GM18870 (cell line): ENCODE measurements around the gene ANKRD62.
"Not testable (repeated sequence)": the region's sequence is repeated elsewhere in the genome, so short reads cannot be mapped to it uniquely, and the experiment has no call there.

Source experiments
- ATAC-seq: cut with Tn5 transposase; IDR thresholded peaks from one replicate; pipeline ENCODE4 v1.9.1; 2021; ENCODE audit warnings: moderate library complexity; ENCODE audit not compliant: unreplicated experiment

ANKRD62 gene

DNA sequence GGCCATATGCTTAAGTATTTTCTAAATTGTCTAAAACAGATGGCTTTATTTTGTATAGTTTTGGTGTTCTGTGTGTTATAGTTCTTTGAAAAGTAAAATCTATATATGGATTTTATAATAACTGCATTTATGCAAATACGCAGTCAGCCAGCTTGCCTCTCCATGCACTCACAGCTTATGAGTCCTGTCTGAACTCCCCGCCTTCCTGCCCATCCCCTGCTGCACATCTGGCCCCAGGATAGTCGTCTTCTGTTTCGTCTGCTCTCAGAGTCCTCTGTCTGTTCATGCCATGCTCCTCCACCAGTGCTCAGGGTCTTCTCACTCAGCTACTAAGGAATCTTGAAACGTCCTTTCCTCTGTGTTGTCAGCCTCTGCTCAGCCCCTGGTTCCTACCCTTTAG lies 28.2 kb upstream of the ANKRD62 start:
- no peak for ATAC-seq

DNA sequence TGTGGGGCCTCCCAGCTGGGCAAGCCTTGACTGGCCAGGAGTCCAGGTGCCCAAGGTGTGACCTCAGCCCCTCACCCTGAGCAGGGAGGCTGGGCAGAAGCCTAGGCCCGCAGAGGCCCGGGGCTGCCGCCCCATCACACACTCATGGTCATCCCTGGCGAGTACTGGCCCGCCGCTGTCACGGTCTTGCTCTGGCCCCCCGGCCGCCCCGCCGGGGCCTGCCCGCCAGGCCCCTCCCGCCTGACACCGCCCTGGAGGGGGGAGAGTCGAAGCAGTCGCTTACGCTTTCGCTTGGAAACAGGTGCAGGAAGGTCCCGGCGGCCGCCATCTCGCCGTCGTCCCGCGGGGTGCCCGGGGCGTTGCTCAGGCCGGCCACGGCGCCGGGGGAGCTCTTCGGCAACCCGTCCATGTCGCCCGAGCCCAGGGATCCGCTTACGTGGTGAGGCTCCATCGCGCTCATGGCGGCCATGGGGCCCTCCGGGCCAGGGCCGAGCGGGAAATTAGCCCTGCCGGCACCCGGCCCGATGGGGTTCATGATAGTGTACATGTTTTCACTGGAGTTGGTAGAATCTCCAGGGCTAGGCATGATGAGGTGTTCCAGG lies 26.6 kb upstream of the ANKRD62 start:
- ATAC-seq: no peak

DNA sequence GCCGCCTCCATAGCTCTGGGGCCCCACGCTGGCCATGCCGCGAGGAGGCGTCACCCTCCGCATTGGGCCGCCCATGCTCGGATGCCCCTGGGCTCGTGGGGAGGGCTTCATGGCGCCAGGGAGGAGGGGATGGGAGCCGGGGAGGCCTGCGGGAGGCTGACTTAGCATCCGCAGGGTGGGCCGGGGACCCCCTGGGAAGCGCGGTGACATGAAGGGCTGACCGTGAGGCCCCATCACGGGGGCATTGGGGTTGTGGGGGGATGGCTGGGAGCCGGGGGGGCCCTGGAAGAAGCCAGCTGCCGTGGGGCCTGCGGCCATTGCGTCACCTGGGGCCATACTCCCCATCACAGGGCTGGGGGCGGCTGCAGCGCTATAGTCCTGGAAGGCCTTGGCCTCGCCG lies 26.0 kb upstream of the ANKRD62 start:
- no peak for ATAC-seq

DNA sequence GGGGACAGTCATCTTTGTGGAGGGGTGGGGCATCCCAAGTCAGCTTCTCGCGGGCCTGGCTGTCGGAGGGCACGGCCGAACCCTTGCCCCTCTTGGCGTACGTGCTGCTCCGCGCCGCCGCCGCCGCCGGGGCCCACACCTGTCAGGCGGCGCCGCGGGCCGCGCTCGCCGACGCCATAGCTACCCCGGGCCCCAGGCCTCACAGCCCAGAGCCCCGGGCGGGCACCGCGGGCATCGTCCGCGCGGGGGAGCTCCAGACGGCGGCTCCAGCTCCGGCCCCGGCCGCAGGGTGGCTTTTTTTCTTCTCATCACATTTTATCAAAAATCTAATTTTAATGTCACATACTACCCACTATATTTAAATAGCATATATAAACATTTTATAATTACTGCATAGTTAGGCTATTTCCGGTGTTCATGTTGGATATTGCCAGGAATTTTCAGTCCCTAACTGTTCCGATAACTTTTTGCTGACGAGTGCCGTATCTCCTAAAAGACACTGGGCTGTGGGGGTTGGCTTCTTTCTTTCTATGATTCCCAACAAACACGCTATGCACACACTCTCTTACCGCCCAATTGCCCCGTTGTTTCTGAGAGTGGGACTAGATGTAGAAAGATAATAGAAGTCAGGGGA lies 25.2 kb upstream of the ANKRD62 start:
- not testable (repeated sequence) for ATAC-seq

DNA sequence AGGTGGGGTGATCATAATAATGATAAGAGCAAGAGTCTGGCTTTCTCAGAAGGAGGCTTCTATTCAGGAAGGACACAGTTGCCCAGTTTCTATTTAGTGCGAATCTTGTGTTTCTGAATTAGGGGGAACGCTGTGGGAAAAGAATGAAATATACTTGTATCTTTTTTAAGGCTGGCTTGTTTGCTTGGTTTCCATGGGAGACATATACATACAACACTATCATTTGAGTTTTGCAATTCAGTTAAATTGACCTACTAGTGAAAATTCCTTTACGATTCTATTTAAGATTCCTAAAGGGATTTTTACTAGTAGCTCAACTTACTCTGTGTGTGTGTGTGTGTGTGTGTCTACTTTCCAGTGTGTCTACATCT lies 24.7 kb upstream of the ANKRD62 start:
- no peak for ATAC-seq

DNA sequence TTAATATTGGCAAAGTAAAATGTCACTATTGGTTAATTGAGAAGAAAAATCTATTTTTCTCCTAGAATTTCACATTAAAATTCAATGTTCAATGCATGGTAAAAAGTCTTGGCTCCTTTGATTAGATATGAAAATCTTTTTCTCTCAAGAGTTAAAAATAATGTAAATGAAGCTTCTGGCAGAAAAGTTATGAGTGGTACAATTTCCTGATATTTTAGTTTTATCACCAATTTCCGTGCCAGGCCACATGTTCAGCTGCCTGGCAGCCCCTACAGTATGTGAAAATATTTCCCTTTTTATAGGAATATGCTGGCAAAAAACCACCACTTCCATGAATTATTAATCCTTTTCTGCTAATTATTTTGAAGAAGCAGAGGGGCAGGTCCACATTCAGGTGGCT lies 22.6 kb upstream of the ANKRD62 start:
- ATAC-seq: not testable (repeated sequence)

DNA sequence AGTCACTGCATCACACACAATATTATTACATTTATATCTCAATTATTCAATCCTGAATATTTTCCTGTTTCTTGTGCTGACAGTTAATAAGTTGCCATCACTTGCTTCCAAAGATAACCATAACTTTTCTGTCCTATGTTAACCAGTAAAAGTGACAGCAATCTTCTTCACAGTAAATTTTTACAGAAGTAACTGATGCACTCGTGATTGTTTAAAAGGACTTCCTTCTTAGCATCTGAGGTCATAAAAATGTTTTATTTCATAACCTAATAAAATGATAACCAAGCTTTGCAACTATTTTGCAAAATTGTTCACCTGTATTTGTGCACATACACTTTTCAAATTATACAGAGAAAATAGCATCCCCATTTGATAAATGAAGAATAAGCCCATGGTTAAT lies 20.6 kb upstream of the ANKRD62 start:
- no peak for ATAC-seq

DNA sequence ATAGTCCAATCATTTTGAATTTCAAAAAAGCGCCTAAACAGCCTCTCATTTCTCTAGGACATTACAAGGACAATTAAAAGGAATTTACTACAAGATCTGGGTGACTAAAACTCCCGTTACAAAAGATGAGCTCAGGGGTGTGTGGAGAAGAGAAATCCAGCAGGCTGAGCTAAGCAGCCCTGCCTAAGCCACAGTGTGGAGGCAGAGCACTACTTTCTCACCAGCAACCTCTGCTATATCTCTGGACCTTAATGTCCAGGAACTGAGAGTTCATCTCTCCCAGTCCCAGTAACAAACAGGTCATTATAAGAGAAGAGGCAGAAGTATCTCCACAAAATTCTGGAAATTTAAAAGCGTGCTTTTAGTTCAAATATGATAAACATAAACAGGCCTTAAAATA lies 18.9 kb upstream of the ANKRD62 start:
- no peak for ATAC-seq

DNA sequence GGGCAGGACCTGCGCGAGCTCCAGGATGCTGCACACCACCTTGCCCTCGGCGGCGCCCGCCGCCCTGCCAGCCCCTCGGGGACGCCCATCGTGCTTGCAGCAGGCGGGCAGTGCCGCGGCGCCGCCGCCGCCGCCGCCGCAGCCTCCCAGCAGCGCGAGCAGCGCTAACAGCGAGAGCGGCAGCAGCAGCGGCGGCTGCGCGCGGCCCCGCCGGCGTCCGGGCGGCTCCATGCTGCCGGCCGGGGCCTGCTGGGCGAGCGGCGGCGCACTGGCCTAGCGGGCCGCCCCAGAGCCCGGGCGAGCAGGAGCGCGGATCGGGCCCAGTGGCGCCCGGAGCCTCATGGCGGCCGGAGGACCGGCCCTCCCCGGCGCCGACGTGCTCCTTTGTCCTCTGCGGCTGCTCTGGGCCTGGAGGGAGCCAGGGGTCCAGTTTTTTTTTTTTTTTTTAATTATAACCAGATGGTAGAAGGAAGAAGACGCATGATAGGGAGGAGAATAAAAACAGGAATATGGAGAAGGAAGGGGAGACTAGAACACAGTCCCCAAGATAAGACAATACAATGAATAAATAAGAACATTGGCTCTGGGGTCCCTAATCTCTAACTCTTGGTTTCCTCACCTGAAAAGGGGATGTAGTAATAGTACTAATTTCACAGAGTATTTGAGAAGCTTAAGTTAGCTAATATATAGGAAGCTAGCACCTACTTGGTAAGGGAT lies 17.1 kb upstream of the ANKRD62 start:
- ATAC-seq: no peak

DNA sequence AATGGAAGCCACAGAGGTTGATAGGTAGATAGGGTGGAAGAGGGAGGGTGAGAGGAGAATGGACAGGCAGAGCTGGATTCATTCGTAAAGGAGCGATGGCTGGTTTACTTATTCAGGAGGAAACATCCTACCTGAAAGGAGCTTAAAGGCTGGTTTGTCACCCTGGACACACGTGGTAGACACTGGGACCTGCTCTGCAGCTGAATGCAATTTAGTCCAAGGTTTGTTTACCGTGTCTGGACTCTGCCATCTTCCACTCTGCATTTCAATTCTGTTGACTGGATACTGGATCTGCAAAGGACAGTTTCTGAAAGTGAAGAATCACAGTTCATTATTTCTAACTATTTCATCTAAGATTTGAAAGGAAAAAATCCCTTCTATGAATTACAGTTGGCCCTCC lies 15.6 kb upstream of the ANKRD62 start:
- not testable (repeated sequence) for ATAC-seq

DNA sequence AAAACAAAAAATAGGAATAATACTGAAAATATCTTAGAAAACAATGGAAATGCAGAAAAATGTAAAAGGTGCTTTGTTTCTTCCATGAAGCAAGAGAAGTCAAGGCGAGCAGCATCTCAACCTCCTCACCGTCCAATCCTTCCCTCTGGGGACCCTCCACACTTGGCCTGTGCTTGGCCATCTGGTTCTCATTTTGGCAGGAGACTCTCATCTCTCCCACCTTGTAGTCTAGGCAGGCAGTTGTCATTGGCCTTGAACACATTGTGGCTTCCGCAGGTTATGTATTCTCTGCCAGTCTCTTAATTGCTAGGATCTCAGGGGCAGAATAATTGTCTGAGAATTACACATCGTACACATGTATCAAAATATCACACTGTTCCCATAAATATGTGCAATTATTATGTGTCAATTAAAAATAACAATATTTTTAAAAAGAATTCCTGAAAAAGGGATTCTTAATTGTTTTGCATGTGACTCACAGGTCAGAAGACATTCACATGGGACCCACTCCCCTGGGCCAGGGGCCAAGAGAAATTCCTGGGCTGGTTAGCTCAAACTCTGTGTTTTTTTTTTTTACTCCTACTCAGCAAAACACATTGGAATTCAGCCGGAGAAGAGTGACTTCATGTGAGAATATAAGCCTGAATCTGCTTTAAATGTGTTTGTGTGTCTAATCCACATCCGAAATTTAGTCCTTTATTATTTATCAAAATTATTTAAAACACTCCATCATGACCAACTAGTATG lies 14.0 kb upstream of the ANKRD62 start:
- ATAC-seq: no peak

DNA sequence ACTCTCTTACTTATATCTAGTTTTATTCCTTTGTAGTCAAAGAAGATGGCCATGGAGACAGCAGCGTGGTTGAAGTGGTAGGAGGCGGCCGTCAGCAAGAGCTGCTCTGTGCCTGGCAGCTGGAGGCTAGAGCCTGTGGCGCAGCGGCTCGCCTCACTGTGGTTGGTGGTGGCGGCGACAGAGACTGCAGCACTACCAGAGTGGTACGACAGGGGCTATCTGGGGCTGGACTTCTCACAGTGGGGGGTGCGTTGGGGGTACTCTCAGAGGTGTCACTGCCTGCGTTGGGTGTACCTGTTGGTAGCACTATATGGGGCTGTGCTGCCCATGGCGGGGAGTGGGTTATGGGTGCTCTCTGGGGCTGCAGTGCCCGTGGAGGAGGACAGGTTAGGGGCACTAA lies 8.5 kb upstream of the ANKRD62 start:
- ATAC-seq: no peak

DNA sequence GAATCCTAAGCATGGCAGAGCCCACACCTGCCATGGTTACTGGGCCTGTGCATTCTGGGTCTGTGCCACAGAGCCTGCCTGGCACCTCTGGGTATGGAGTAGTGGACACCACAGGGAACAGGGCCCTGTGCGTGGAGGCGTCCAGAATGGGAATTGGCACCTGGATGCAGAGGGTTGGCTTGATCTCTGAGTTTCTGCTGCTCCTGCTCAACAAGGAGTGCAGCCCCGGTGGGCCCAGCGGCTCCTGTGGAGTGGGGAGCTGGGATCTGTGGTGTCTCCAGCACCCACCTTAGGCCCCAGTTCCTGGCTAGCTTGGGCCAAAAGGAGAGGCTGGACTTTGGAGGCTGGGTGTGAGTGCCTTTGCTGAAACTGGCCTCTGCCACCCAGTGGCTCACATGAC lies 7.9 kb upstream of the ANKRD62 start:
- ATAC-seq: no peak

DNA sequence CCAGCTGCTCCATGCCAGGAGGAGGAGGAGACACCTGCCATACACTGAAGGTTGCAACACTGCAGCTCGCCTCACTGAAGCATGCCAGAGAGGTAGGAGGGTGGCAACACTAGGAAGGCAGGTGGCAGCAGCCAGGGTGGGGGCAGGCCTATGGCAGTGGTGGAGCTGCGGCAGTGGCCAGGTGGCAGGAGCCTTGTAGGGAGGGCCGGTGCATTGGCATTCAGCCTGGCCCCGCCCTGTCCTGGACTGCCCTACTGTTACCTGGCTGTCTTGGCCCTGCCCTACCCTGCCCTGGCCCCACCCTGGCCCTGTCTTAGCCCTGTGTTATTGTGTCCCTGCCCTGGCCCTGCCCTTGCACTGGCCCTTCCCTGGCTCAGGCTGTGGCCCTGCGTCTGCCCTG lies 7.4 kb upstream of the ANKRD62 start:
- no peak for ATAC-seq

DNA sequence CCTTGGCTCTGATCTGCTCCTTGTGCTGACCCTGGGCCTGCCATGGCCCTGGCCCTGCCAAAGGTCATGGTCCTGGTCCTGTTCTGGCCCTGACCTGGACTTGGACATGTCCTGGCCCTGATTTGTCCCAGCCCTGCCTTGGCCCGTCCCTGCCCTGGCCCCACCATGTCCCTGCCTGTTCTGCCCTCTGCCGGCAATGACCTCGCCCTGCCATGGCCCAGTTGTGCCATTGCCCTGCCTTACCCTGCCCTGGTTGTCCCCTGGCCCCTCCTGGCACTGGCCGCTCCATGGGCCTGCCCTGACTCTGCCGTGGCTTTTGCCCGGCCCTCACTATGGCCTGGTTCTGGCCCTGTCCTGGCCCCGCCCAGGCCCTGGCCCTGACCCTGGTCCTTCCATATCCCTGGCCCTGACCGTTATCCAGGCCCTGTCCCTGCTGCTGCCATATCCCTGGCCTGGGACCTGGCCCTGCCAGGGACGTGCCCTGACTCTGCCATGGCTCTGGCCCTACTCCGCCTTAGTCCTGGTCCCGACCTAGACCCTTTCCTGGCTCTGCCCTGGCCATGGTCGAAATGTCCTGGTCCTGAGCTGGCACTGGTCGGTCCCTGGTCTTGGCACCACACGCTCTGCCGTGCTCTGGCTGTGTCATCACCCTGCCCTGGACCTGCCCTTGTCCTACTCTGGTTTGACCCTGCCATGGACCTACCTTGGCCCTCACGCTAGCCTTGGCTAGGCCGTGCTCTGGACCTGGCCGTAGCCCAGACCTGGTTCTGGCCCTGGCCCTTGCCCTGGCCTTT lies 6.8 kb upstream of the ANKRD62 start:
- no peak for ATAC-seq

DNA sequence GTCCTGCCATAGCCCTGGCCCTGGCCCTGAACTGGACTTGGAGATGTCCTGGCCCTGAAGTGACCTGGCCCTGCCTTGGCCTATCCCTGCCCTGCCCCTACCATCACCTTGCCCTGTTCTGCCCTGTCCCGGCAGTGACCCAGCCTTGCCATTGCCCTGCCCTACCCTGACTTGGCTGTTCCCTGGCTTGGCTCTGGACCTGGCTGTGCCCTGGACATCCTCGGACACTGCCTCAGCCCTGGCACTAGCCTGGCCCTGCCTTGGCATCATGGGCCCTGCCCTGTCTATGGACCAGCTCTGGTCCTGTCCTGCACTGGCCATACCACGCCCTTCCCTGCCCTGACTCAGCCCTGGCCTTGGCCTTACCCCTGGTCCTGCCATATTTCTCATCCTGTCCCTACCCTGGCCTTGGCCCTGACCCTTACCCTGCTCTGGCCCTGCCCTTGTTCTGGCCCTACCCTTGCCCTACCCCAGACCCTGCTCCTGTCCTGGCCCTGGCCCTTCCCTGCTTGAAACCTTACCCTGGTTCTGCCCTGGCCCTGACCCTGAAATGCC lies 6.1 kb upstream of the ANKRD62 start:
- ATAC-seq: no peak

DNA sequence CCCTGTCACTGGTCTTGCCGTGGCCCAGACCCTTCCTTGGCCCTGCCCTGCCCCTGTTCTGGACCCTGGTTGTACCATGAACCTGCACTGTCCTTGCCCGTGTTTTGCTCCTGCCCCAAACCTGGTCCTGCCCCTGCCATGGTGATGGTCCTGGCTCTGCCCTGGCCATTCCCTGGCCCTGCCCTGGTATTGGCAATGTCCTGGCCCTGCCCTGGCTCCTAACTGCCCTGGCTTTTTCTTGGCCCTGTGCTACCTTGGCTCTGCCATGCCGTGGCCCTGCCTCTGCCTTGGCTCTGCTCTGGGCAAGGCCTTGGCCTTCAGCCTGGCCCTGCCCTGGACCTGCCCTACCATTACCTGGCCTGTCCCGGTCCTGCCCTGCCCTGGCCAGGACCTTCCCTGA lies 5.5 kb upstream of the ANKRD62 start:
- no peak for ATAC-seq

DNA sequence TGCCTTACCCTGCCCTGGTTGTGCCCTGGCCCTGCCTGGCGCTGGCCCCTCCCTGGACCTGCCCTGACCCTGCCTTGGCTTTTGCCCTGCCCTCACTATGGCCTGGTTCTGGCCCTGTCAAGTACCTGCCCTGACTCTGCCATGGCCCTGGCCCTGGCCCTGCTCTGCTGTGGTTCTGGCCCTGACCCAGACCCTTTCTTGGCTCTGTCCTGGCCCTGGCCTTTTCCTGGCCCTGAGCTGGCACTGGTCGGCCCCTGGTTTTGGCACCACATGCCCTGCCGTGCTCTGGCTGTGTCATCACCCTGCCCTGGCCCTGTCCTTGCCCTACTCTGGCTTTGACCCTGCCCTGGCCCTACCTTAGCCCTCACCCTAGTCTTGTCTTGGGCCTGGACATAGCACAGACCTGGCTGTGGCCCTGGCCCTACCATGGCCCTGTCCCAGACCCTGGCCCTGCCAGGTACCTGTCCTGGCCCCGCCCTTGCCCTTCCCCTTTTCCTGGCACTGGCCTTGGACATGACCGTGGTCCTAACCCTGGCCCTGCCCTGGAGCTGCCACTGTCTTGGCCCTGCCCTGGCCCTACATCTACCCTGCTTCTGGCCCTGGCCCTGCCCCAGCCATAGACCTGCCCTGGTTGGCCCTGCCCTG lies 4.8 kb upstream of the ANKRD62 start:
- no peak for ATAC-seq

DNA sequence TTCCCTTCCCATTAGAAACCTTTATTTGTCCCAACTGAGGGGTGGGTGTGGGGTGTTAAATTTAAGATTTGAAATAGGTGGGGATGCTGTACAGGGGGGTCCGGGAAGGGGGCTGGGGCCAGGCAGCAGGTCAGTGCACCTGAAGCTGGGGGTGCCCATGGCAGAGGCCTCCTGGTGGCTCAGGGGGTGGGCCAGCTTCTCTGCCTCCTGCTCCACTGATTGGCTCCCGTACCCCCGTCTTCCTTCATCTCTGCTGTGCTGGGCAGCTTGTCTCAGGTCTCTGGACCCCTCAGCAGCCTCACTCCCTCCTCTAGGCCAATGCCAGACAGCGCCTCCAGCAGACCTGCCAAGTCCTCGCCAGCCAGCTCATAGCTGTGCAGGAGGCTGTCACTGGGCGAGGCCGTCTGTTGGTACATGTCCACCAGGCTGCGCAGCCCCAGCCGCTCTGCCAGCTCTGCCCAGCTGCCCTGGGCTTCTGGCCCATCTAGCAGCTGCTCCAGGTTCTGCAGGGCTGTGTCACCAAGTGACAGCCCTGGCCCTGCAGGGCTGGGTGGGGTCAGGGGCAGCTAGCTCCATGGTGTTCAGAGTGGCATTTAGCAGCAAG lies 2.0 kb upstream of the ANKRD62 start:
- ATAC-seq: no peak
